H1 (cell line): ENCODE measurements around the gene CPPED1. TPM values are rescaled to one million over a fixed set of nuclear protein-coding genes. Genes with fewer than 3 reads are reported as not detected.
"Not testable (repeated sequence)": the region's sequence is repeated elsewhere in the genome, so short reads cannot be mapped to it uniquely, and the experiment has no call there.

Experiments used
- CTCF ChIA-PET: fragments of 300-600 bp; sonication (Branson Sonifier 250); formaldehyde crosslinking; loops from one replicate; lab custom pipeline; 2021; ENCODE audit not compliant: partially characterized antibody; lab: Charles Lee
- POLR2A ChIA-PET: fragments of 300-600 bp; sonication (Branson Sonifier 250); formaldehyde crosslinking; loops from one replicate; lab custom pipeline; 2021; ENCODE audit warnings: inconsistent platforms; ENCODE audit not compliant: partially characterized antibody; lab: Charles Lee
- DNase-seq, 2 experiments: peaks; one replicate each; pipeline versions ENCODE4 v3.0.0 to v3.0.0-alpha.2; 2010 to 2022; ENCODE audit warnings: low spot score in 2 of 2, low read depth in 1 of 2, mixed read lengths in 1 of 2
- FAIRE-seq: peaks from 2 replicates; lab custom pipeline; 2011; peaks lifted over from hg19 to GRCh38; lab: Jason Lieb, UNC
- H2AFZ ChIP-seq: 2 replicates; pipeline ENCODE4 v1.8.1; 2012; ENCODE audit warnings: low read length, inconsistent platforms
- H2AK5ac ChIP-seq: 2 replicates; pipeline ENCODE4 v1.6.1; 2013; ENCODE audit warnings: low read depth, low read length
- H2BK120ac ChIP-seq: replicated peaks from 2 replicates; pipeline ENCODE3; 2013; ENCODE audit warnings: low read depth, low read length, inconsistent platforms
- H2BK12ac ChIP-seq: 2 replicates; pipeline ENCODE4 v1.6.1; 2013; ENCODE audit warnings: low read depth, low read length
- H2BK15ac ChIP-seq: 2 replicates; pipeline ENCODE4 v1.6.1; 2013; ENCODE audit warnings: low read length
- H2BK20ac ChIP-seq: 2 replicates; pipeline ENCODE4 v1.6.1; 2013; ENCODE audit warnings: low read length
- H2BK5ac ChIP-seq: 2 replicates; pipeline ENCODE4 v1.6.1; 2013; ENCODE audit warnings: low read depth, low read length
- H3K14ac ChIP-seq: 2 replicates; pipeline ENCODE4 v1.6.1; 2013; ENCODE audit warnings: inconsistent platforms; ENCODE audit not compliant: insufficient read length
- H3K18ac ChIP-seq: 2 replicates; pipeline ENCODE4 v1.6.1; 2013; ENCODE audit warnings: low read length; ENCODE audit errors: extremely low read depth
- H3K23ac ChIP-seq: 2 replicates; pipeline ENCODE4 v1.6.1; 2013; ENCODE audit warnings: inconsistent platforms; ENCODE audit not compliant: insufficient read length
- H3K23me2 ChIP-seq: 2 replicates; pipeline ENCODE4 v1.6.1; 2013; ENCODE audit warnings: low read depth, low read length
- H3K27ac ChIP-seq: 2 replicates; pipeline ENCODE4 v1.6.1; 2011; ENCODE audit warnings: low read depth, low read length, inconsistent platforms
- H3K27me3 ChIP-seq, 4 experiments: replicated peaks in 1 of 4; 1 replicate in 1 of 4; 2 replicates in 3 of 4; pipeline versions ENCODE4 v1.6.1 to v1.8.1; 2011 to 2013; ENCODE audit warnings: low read length in 3 of 4, mild to moderate bottlenecking in 3 of 4, inconsistent platforms in 2 of 4, mixed read lengths in 2 of 4, moderate library complexity in 1 of 4; ENCODE audit not compliant: control insufficient read depth in 3 of 4, insufficient read depth in 3 of 4; ENCODE audit errors: extremely low read depth in 1 of 4
- H3K36me3 ChIP-seq, 4 experiments: 2 replicates each; pipeline versions ENCODE4 v1.6.1 to v1.8.1; 2011 to 2013; ENCODE audit warnings: mild to moderate bottlenecking in 4 of 4, low read length in 3 of 4, moderate library complexity in 2 of 4, control low read depth in 1 of 4, inconsistent platforms in 1 of 4; ENCODE audit not compliant: insufficient read depth in 4 of 4, control insufficient read depth in 2 of 4
- H3K4ac ChIP-seq: replicated peaks from 2 replicates; pipeline ENCODE3; 2013; ENCODE audit warnings: low read length, low read depth, mixed read lengths, inconsistent platforms; ENCODE audit not compliant: insufficient read length
- H3K4me1 ChIP-seq, 4 experiments: replicated peaks in 1 of 4; 1 replicate in 1 of 4; 2 replicates in 3 of 4; pipeline versions ENCODE4 v1.6.1 to v1.8.1; 2011 to 2013; ENCODE audit warnings: low read length in 3 of 4, inconsistent platforms in 2 of 4, mixed read lengths in 1 of 4; ENCODE audit not compliant: insufficient read depth in 4 of 4, control insufficient read depth in 3 of 4
- H3K4me2 ChIP-seq, 2 experiments: 2 replicates each; pipeline versions ENCODE4 v1.6.1 to v1.8.1; 2011 to 2013; ENCODE audit warnings: low read depth in 2 of 2, low read length in 2 of 2, control low read depth in 1 of 2, inconsistent platforms in 1 of 2, mild to moderate bottlenecking in 1 of 2; ENCODE audit not compliant: insufficient read depth in 1 of 2
- H3K4me3 ChIP-seq, 4 experiments: fragments of 200-600, 300-600 bp in 1 of 4; sonication (generic), shearing (Covaris generic), sonication (Bioruptor Twin) in 1 of 4; 2 replicates each; pipeline versions ENCODE4 v1.5.1 to v1.8.1; 2011 to 2016; ENCODE audit warnings: low read length in 4 of 4, low read depth in 3 of 4, control low read depth in 2 of 4, inconsistent platforms in 2 of 4, mild to moderate bottlenecking in 2 of 4, mixed read lengths in 1 of 4, moderate library complexity in 1 of 4; ENCODE audit not compliant: insufficient read depth in 2 of 4; ENCODE audit errors: extremely low read depth in 1 of 4
- H3K56ac ChIP-seq: replicated peaks from 2 replicates; pipeline ENCODE3; 2013; ENCODE audit warnings: low read depth, mild to moderate bottlenecking, mixed read lengths, low read length, inconsistent platforms; ENCODE audit not compliant: insufficient read length
- H3K79me1 ChIP-seq: 2 replicates; pipeline ENCODE4 v1.6.1; 2013; ENCODE audit warnings: low read depth, low read length, control low read depth
- H3K79me2 ChIP-seq, 2 experiments: 2 replicates each; pipeline versions ENCODE4 v1.6.1 to v1.8.1; 2012 to 2013; ENCODE audit warnings: low read length in 2 of 2, mild to moderate bottlenecking in 2 of 2, inconsistent platforms in 1 of 2; ENCODE audit not compliant: insufficient read depth in 2 of 2, control insufficient read depth in 1 of 2
- H3K9ac ChIP-seq, 4 experiments: replicated peaks in 1 of 4; 1 replicate in 1 of 4; 2 replicates in 3 of 4; pipeline versions ENCODE4 v1.6.1 to v1.8.1; 2011 to 2013; ENCODE audit warnings: low read depth in 3 of 4, low read length in 3 of 4, control low read depth in 2 of 4, mild to moderate bottlenecking in 2 of 4, moderate library complexity in 2 of 4, inconsistent platforms in 1 of 4; ENCODE audit errors: extremely low read depth in 1 of 4
- H3K9me3 ChIP-seq, 2 experiments: 2 replicates each; pipeline versions ENCODE4 v1.6.1 to v1.8.1; 2012 to 2013; ENCODE audit warnings: mild to moderate bottlenecking in 2 of 2, moderate library complexity in 2 of 2, control low read depth in 1 of 2, inconsistent platforms in 1 of 2, low read depth in 1 of 2, low read length in 1 of 2, mixed read lengths in 1 of 2; ENCODE audit not compliant: insufficient read depth in 2 of 2
- H4K20me1 ChIP-seq, 2 experiments: replicated peaks in 1 of 2; 2 replicates each; pipeline versions ENCODE3 to v1.8.1; 2011 to 2013; ENCODE audit warnings: inconsistent platforms in 2 of 2, low read length in 2 of 2, mild to moderate bottlenecking in 1 of 2; ENCODE audit not compliant: insufficient read depth in 2 of 2, control insufficient read depth in 1 of 2
- H4K5ac ChIP-seq: 2 replicates; pipeline ENCODE4 v1.6.1; 2013; ENCODE audit warnings: low read length, low read depth, mixed read lengths, inconsistent platforms; ENCODE audit not compliant: insufficient read length
- H4K8ac ChIP-seq: 2 replicates; pipeline ENCODE4 v1.8.0; 2013; ENCODE audit warnings: mild to moderate bottlenecking, moderate library complexity, low read length, inconsistent platforms; ENCODE audit not compliant: insufficient read depth; ENCODE audit errors: extremely low read depth
- H4K91ac ChIP-seq: replicated peaks from 2 replicates; pipeline ENCODE3; 2013; ENCODE audit warnings: low read length, mixed read lengths, inconsistent platforms; ENCODE audit not compliant: insufficient read length
- WGBS, 2 experiments: shearing (Covaris generic) in 1 of 2; methylation state at CpG; one replicate each; pipeline versions ENCODE4 v1.1.6 to v1.1.7; 2013 to 2015; ENCODE audit warnings: low lambda C conversion rate in 2 of 2, mixed read lengths in 2 of 2, inconsistent platforms in 1 of 2, low coverage in 1 of 2, missing lambda C conversion rate in 1 of 2; ENCODE audit not compliant: insufficient replicate concordance in 2 of 2, insufficient coverage in 1 of 2, insufficient read length in 1 of 2; ENCODE audit errors: extremely low coverage in 1 of 2, missing lambda C conversion rate in 1 of 2; 5-methylcytosine and 5-hydroxymethylcytosine counted together
- polyA plus RNA-seq, 7 experiments: library from polyadenylated mRNA; depleted of rRNA in 3 of 7; stranded (reverse) in 5 of 7; unstranded in 2 of 7; fragments of >200 nt in 5 of 7; fragments of 200-250 nt in 2 of 7; gene quantifications; 1 replicate in 5 of 7; 2 replicates in 1 of 7; 4 replicates in 1 of 7; pipeline versions ENCODE4 v1.2.1 to v1.2.3, GENCODE V29; 2011 to 2013; ENCODE audit warnings: missing spikeins in 2 of 7, mixed read lengths in 2 of 7
- total RNA-seq: library from RNA; stranded (reverse); fragmentation: NEBNext Ultra II Directional; extraction: Animal tissue kit (Norgen Biotek cat#: 25700); gene quantifications from 2 replicates; pipeline ENCODE4 v1.2.1, GENCODE V29; 2021

CPPED1 gene
- total and polyA plus RNA-seq, 2 of the 8 experiments (the other 6 are each of a cell fraction or from before 2014, with no cell fraction given): 3.5 to 11.2 TPM

- H4K5ac ChIP-seq, H3K4me2 ChIP-seq, H3K9me3 ChIP-seq, DNase-seq, H3K27me3 ChIP-seq, POLR2A ChIA-PET, H4K91ac ChIP-seq, H4K8ac ChIP-seq, H3K23me2 ChIP-seq, H2BK20ac ChIP-seq, H3K23ac ChIP-seq, H3K27ac ChIP-seq, H4K20me1 ChIP-seq, H3K56ac ChIP-seq, H3K4ac ChIP-seq, H2BK120ac ChIP-seq, FAIRE-seq, H3K9ac ChIP-seq, H2BK15ac ChIP-seq, H2BK12ac ChIP-seq, H2AFZ ChIP-seq, H3K4me1 ChIP-seq, H3K79me1 ChIP-seq, H2BK5ac ChIP-seq, H3K36me3 ChIP-seq, H3K79me2 ChIP-seq, H3K14ac ChIP-seq, H3K18ac ChIP-seq, H2AK5ac ChIP-seq, H3K4me3 ChIP-seq, CTCF ChIA-PET: not testable (repeated sequence)
- WGBS, 2 experiments: 100% methylated on average over 3 of the region's 3 CpGs; no CpG with 5 or more reads in 1 of the 2 experiments
Observed at GRCh38 chr16:12766208-12766607, 37.5 kb downstream of the CPPED1 start.
